Measurements from ENCODE around the gene TNFRSF25.
A peak's percentile ranks its signal among the peaks of the same experiment; 100 is the strongest.

TNFRSF25 gene

GRCh38 chr1:6414443-6414844, 51.5 kb downstream of the TNFRSF25 start:
- DNase-seq, result peak; percentile 57

GRCh38 chr1:6412896-6413295, 53.1 kb downstream of the TNFRSF25 start:
- DNase-seq, result no peak

All from activated CD4-positive, alpha-beta T cell treated with anti-CD3 and anti-CD28 coated beads, Interleukin-10, Interleukin-2, amounts not matched to agents 100 ng/mL and 50 ng/mL, durations not matched to agents 16 hours and 8 hours (primary cell).